ENCODE results near the gene SREK1IP1. TPM values are rescaled to one million over a fixed set of nuclear protein-coding genes. Genes with fewer than 3 reads are reported as not detected.

Gene SREK1IP1
- total RNA-seq, 1 experiment from 2014 or later: 16.4 TPM

GRCh38 chr5:64807520-64807919 is 39.0 kb upstream of the SREK1IP1 start:
- H3K27me3 Mint-ChIP-seq (ENCODE audit: unreplicated experiment): no peaks in the 10 kb centered on the region
- no peak for TF ChIP-seq CTCF (IDR thresholded peaks at IDR 0.05; ENCODE audit: unreplicated experiment)
- peak; percentile 2 for DNase-seq
- BruUV-seq (replicated peaks): no TSS peak
- no peaks in the 10 kb centered on the region for H3K9me3 Mint-ChIP-seq (ENCODE audit: low read depth, unreplicated experiment)
- peak overlapping the region; percentile 23 for H3K4me3 Mint-ChIP-seq (ENCODE audit: low read depth, unreplicated experiment)
- intact Hi-C loops (cut with micrococcal nuclease; ENCODE audit: unreplicated experiment): no loop called here
- peaks cover 13% of the 10 kb centered on the region for H3K4me1 Mint-ChIP-seq (ENCODE audit: low read depth, unreplicated experiment)
- CTCF ChIA-PET: interaction anchor here (0.5 to 1.2 kb wide), 5 partner anchors 15 to 756 kb away, joined by 3 to 5 read pairs (median 3); partner anchors contain the start of genes CENPK and PPWD1
- H3K27ac Mint-ChIP-seq (ENCODE audit: unreplicated experiment): peak overlapping the region; percentile 50
- no peaks in the 10 kb centered on the region for H3K36me3 Mint-ChIP-seq (ENCODE audit: insufficient read depth, unreplicated experiment)

- Mint-ChIP-seq H3K36me3 (ENCODE audit: insufficient read depth, unreplicated experiment) (no peaks in the 10 kb centered on the region), H3K9me3 (ENCODE audit: low read depth, unreplicated experiment) (no peaks in the 10 kb centered on the region), H3K4me3 (ENCODE audit: low read depth, unreplicated experiment) (no peak overlapping the region), H3K27me3 (ENCODE audit: unreplicated experiment) (no peaks in the 10 kb centered on the region), H3K4me1 (ENCODE audit: low read depth, unreplicated experiment) (peaks cover 13% of the 10 kb centered on the region), H3K27ac (ENCODE audit: unreplicated experiment) (no peak overlapping the region)
- intact Hi-C loops (cut with micrococcal nuclease; ENCODE audit: unreplicated experiment): no loop called here
- no peak for TF ChIP-seq CTCF (IDR thresholded peaks at IDR 0.05; ENCODE audit: unreplicated experiment)
- BruUV-seq (replicated peaks): no TSS peak
- CTCF ChIA-PET: interaction anchor here (1.1 to 1.2 kb wide), 3 partner anchors 14 to 677 kb away, joined by 3 to 5 read pairs (median 4); no protein-coding TSS in a partner anchor
- no peak for DNase-seq
Measured at GRCh38 chr5:64806537-64806936, 38.0 kb upstream of the SREK1IP1 start.

DNA sequence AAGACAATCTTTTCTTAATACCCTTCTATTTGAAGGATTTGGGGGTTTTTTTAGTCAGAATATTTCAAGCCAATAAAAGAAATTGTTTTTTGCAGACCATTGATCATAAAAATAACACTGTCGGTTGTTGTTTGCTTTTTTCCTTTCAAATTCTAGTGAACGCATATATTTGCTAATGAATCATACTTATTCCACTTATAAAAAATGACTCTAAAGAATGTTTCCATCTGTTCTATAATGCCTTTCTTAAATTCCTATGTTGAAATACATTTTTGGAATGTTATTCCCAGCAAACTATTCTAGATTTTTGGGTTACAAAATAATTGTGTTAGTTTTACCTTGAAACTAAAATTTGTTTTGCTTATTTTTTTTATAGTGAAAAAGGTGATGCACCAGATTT is 32.4 kb upstream of the SREK1IP1 start:
- BruUV-seq (replicated peaks): no TSS peak
- H3K27ac Mint-ChIP-seq (ENCODE audit: unreplicated experiment): no peak overlapping the region

DNA sequence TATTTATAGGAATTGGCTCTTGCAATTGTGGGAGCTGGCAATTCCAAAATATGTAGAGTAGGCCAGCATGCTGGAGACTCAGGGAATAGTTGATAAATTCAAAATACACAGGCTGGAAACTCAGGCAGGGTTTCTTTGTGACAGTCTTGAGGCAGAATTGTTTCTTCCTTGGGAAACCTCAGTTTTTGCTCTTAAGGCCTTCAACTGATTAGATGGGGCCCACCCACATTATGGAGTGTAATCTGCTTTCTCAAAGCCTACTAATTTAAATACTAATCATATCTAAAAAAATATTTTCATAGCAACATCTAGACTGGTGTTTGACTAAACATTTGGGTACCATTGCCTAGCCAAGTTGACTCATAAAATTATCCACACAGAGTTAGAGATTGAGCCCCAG is 27.8 kb upstream of the SREK1IP1 start:
- Mint-ChIP-seq H3K27me3 (ENCODE audit: unreplicated experiment) (no peaks in the 10 kb centered on the region), H3K4me3 (ENCODE audit: low read depth, unreplicated experiment) (no peak overlapping the region), H3K4me1 (ENCODE audit: low read depth, unreplicated experiment) (peaks cover 35% of the 10 kb centered on the region), H3K9me3 (ENCODE audit: low read depth, unreplicated experiment) (no peaks in the 10 kb centered on the region), H3K36me3 (ENCODE audit: insufficient read depth, unreplicated experiment) (no peaks in the 10 kb centered on the region), H3K27ac (ENCODE audit: unreplicated experiment) (no peak overlapping the region)
- no peak for DNase-seq
- no peak for TF ChIP-seq CTCF (IDR thresholded peaks at IDR 0.05; ENCODE audit: unreplicated experiment)
- intact Hi-C loops (cut with micrococcal nuclease; ENCODE audit: unreplicated experiment): no loop called here
- CTCF ChIA-PET: no interaction called here
- BruUV-seq (replicated peaks): no TSS peak

More for the DNA sequence above, 32.4 kb upstream of the SREK1IP1 start:
- CTCF ChIA-PET: no interaction called here
- H3K36me3 Mint-ChIP-seq (ENCODE audit: insufficient read depth, unreplicated experiment): no peaks in the 10 kb centered on the region
- H3K9me3 Mint-ChIP-seq (ENCODE audit: low read depth, unreplicated experiment): no peaks in the 10 kb centered on the region
- intact Hi-C loops (cut with micrococcal nuclease; ENCODE audit: unreplicated experiment): no loop called here
- TF ChIP-seq CTCF (IDR thresholded peaks at IDR 0.05; ENCODE audit: unreplicated experiment): no peak
- no peaks in the 10 kb centered on the region for H3K27me3 Mint-ChIP-seq (ENCODE audit: unreplicated experiment)
- H3K4me3 Mint-ChIP-seq (ENCODE audit: low read depth, unreplicated experiment): no peak overlapping the region
- H3K4me1 Mint-ChIP-seq (ENCODE audit: low read depth, unreplicated experiment): no peaks in the 10 kb centered on the region
- DNase-seq: no peak
